Embryonic facial prominence (tissue), 1 donor: Measurements from ENCODE around the gene IRGQ.
"Not testable (repeated sequence)": the region's sequence is repeated elsewhere in the genome, so short reads cannot be mapped to it uniquely, and the experiment has no call there.

Experiments
- DNase-seq: peaks from one replicate; pipeline ENCODE4 v3.0.0-alpha.2; 2016; ENCODE audit errors: extremely low spot score

The IRGQ gene, protein sequence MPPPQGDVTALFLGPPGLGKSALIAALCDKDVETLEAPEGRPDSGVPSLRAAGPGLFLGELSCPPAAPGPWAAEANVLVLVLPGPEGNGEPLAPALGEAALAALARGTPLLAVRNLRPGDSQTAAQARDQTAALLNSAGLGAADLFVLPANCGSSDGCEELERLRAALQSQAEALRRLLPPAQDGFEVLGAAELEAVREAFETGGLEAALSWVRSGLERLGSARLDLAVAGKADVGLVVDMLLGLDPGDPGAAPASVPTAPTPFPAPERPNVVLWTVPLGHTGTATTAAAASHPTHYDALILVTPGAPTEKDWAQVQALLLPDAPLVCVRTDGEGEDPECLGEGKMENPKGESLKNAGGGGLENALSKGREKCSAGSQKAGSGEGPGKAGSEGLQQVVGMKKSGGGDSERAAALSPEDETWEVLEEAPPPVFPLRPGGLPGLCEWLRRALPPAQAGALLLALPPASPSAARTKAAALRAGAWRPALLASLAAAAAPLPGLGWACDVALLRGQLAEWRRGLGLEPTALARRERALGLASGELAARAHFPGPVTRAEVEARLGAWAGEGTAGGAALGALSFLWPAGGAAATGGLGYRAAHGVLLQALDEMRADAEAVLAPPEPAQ

DNA sequence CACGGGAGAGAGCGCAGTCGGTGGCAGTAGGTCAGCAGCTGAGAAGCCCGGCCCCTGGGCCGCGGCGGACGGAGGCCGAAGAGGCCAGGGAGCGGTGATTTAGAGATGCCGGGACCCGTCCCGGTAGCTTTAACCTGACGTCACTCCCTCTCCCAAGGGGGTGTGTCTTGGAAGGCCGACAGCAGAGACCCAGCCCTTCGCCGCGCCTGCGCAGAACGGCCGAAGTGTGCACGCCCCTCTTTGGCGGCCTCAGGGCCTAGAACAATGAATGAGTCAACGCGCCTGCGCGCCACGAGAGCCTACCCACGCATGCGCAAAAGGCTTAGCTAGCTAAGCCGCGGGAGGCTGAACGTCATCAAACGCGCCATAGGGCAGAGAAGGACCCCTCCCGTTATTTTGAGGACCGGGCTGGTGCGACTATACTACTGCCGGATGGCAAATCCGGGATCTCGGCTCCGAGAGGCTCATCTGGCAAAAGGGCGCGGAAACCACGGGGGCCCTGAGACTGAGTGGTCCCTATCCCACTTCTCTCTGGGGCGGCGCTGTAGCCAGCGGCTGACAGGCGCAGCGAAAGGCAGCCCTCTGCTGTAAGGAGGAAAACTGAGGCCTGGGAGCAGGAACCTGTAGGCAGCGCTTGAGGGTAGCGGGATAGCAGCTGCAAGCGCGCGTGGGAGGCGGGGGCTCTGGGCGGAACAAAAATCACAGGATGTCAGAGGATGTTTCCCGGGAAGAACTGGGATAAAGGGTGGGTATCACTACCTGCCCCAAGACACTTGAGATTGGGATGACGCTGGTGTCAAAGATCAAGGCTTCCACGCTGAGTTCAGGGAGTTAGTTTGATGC lies at the start of gene IRGQ, which contains the start of gene ZNF576:
IRGQ (minus strand) TSS at position 136 of the 843 bp plus-strand sequence. CDS start 796 bp downstream, outside the sequence.
ZNF576 (plus strand) TSS at position 597 of the 843 bp plus-strand sequence. CDS start 514 bp downstream, outside the sequence.
- DNase-seq, result peak; percentile 98

- DNase-seq, result no peak
Observed at GRCh38 chr19:43644181-43644580, 48.2 kb upstream of the IRGQ start.

DNA sequence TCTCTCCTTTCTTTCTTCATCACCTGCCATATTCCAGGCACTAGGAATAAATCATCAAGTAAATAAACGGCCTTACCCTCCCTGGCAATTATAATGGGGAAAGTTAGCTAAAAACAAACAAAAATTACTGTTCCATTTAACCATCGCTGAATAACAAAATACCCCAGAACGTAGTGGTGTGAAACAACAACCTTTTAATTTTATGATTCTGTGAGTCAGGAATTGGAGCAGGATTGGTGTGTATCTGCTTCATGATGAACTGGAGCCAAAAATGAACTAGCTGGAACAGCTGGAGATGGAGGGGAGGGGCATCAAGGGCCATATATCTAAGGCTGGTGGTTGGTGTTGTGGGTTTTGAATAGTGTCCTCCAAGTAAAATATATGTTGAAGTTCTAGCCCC lies 47.4 kb upstream of the IRGQ start:
- DNase-seq, result no peak

DNA sequence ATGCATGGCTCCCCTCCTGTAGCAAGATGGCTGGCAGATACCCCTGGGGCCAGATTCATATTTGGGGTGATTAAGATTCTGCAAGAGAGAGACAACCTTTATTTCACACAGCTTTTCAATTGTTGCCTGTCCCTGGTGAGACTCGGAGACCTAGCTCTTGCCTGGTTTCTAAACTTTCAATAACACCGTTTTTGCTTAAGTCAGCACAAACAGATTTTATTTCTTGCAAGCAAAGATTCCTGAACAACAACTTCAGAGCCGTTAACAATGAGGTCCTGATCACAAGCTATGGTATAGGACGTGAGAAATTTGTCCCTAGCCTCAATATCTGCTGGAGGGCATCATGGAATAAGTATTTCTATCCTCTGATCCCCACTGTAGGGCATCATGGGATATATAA lies 46.6 kb upstream of the IRGQ start:
- no peak for DNase-seq

DNA sequence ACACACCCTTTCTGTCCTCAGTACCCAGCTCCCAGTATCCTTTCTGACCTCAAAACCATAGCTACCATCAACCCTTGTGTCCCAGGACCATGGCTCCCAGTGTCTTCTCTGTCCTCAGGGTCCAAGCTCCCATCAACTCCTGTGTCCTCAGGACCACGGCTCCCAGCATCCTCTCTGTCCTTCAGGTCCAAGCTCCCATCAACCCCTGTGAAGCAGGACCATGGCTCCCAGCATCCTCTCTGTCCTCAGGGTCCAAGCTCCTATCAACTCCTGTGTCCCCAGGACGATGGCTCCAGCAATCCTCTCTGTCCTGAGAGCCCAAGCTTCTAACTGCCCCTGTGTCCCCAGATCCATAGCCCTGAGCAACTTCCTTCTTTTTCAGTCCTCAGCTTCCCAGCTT lies 45.4 kb upstream of the IRGQ start:
- no peak for DNase-seq

DNA sequence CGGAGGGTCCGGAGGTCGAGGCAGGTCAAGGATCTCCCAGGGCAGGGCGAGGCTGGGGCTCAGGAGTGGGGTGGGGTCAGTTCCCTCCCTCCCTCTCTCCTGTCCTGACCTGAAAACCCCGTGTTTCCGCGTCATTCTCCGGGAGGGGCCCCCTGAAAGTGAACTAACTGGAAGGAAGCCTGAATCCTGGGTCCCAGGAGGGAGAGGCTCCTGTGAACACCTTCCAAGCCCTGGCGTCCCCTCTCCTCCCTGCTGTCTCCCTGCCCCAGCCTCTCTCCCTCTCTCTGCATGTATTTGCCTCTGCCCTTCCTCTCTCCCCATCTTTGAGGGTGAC lies 44.5 kb upstream of the IRGQ start:
- DNase-seq, result no peak

DNA sequence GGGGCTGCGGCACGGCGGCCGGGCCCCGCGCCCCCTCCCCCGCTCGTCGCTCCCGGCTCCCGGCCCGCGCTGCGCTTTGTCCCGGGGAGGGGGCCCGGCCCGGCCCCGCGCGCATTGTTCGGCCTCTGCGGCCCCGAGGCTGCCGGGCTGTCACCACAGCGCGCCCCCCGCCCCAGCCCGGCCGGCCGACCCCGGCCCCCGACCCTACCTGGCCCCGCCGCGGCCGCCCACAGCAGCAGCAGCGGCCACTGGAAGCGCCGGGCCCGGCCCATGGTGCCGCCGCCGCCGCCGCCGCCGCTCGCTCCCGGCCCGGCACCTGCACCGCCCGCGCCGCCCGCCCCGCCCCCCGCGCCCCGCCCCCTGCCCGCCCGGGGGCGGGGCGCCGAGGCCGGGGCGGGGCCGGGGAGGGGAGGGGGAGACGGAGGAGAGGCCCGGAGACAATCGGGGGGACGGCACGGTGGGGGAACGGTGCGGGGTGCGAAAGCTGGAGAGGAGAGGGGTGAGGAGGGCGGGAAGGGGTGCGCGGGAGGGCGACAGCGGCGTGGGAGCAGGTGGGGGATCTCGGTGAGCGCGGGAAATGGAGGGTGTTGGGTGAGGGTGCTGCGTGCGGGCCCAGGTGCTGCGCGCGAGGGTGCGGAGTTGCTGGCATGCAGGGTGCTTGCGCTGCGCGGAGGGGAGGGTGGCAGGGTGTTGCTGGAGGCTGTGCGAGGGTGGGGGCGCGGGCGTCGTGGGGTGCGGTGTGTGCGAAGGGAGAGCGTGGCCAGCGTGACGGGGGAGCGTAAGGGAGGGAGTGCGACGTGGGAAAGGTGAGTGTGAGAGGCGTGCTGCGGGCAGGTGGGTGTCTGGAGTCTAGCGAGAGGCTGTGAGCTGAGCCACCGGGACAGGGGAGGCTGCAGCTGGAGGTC lies 43.8 kb upstream of the IRGQ start, which contains the start of gene CADM4:
CADM4 (minus strand) TSS at position 332 of the 905 bp plus-strand sequence; CDS start at position 272, 60 bp downstream.
- no peak for DNase-seq

DNA sequence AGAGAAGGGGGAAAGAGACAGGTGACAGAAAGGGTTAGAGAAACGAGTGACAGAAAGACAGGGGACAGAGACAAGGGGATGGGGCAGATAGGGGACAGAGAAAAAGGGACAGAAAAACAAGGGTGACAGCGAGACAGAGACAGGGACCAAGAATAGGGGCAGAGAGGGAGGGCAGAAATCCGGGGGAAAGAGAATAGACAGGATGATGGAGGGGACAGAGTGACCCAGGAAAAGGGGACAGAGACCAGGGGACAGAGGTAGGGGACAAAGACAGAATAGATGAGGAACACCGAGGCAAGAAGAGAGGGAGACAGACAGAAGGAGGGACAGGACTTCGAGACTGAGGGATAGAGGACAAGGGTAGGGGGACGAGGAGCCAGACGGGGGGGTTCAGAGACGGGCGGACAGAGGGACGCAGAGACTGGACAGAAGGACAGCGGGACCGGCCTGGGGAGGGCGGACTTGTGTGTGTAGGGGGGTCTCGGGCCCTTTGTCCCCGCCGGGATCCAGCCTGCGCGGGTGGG lies 43.1 kb upstream of the IRGQ start:
- no peak for DNase-seq

DNA sequence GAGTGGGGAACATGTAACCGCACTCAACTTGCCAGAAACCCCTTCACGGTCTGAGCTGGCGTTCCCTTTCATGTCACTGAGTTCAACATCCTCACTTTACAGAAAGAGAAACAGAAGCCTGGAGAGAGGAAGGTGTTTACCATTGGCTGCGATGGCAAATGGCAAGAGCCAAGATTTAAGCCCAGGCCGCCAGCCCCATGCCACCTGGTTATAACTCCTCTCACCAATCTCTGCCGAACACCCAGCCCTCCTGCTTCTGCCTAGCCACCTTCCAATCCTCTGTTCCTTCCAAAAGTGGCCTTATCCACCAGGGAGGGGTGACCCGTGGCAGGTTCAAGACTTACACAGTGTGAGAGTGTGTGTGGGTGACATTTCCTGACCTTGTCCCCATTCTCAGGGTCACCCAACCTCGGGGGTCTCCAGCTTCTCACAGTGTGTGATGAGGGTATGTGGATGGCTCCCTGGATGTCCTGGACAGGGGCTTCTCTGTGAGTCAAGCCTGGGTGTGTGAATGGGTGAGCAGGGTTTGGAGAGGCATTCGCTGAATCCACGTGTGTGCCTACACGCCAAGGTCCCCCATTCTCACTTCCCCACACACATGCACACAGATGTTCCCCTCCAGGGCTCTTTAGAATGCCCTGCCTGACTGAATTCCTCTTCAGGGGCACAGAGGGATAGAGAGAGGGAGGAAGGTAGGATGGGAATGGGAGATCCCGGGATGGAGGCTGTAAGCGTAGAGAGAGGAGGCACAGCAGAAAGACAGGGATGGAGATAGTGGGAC lies 42.5 kb upstream of the IRGQ start:
- no peak for DNase-seq

DNA sequence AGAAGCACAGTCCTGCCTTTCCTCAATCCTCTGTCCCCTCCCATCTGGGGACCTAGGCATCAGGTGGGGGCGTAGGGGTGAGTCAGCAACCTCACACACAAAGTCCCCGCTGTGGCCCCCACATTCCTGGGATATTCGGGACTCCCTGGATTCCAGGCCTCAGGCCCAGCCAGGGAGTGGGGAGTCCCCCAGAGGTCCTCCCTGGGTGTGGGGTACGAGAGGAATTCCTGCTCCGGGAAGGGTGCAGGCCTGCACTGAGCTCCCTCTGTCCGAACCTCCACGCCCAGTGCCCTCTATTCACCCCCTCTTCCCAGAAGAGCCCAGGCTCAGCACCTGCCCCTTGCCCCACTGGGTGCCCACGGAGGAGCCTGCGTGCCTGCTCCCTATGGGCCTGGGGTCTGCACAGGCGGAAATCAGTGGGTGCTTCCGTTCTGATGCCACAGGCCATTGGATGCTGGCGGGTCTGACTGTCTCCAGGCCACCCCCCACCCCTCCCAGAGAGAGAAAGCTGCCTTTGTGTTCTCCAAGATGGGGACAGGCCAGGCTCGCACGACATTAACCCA lies 40.3 kb upstream of the IRGQ start:
- no peak for DNase-seq

DNA sequence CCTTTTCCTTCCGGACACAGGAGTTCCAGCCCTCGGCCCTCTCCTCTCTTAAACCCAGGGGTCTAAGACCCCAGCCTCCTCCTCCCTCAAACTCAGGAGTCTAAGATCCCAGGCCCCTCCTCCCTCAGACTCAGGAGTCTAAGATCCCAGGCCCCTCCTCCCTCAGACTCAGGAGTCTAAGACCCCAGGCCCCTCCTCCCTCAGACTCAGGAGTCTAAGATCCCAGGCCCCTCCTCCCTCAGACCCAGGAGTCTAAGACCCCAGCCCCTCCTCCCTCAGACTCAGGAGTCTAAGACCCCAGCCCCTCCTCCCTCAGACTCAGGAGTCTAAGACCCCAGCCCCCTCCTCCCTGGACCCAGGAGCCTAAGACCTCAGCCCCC lies 39.6 kb upstream of the IRGQ start:
- DNase-seq, result not testable (repeated sequence)

DNA sequence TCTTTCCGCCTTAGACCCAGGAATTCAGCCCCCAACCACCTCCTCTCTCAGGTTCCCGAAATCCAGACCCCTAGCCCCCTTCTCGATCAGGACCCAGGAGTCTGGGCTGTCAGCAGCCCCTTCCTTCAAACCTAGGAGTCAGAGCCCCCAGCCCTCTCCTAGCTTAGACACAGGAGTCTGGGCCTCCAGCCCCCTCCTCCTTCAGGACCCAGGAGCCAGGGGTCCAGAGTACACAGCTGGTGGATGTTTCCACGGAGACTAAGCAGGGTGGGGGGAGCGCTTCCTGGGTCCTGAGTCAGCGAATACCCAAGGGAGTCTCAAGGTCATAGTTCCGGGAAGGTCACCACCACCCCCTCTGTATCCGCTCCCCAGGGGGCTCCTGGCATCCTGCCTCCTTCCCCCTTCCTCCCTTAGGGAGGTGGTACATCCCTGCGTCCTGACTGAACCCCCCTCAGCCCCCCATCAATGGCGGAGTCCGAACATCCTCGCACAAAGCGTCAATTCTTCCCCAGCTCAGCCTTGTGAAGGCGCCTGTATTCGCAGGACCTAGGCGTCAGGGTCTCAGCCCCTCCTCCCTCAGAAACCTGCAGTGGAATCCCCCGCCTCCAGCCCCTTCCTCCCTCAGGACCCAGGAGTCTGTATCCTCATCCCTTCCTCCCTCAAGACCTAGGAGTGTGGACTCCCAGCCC lies 39.1 kb upstream of the IRGQ start:
- no peak for DNase-seq

- DNase-seq, result no peak
Observed at GRCh38 chr19:43634506-43634871, 38.6 kb upstream of the IRGQ start.

GRCh38 chr19:43634068-43634467 lies 38.1 kb upstream of the IRGQ start:
- DNase-seq, result no peak

DNA sequence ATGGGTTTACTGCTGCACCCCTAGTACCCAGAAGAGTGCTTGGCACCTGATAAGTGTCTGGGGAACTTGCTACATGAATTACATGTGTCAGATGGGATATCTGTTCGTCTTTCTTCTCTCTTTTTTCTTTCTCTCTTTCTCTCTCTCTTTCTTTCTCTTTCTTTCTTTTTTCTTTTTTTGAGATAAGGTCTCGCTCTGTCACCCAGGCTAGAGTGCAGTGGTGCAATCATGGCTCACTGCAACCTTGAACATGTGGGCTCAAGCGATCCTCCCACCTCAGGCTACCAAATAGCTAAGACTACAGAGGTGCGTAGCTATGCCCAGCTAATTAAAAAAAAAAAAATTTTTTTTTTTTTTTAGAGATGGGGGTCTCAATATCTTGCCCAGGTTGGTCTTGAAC lies 37.6 kb upstream of the IRGQ start:
- no peak for DNase-seq

- DNase-seq, result no peak
Observed at GRCh38 chr19:43631491-43631890, 35.6 kb upstream of the IRGQ start.

- DNase-seq, result no peak
Observed at GRCh38 chr19:43628646-43629326, 32.9 kb upstream of the IRGQ start.

DNA sequence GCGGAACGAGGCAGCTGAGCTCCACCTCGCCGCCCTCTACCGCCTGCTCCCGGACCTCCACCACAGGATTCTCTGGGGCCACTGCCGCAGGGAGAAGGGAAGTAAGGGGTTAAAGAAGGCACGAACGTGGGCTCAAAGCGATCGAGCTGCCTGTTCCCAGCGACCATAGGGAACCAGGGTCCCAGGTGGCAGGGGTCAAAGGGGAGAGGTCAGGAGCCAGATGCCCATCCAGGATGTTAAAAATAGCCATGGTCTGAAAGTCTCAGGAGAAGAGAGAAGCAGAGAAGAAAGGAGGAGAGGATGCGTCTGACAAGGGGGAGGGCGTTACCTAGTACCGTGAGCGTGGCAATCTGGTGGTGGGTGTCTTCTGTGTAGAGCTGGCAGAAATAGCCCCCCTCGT lies 30.9 kb upstream of the IRGQ start:
- no peak for DNase-seq
